ENCODE data around the gene ACTL8. TPM values are rescaled to one million over a fixed set of nuclear protein-coding genes. Genes with fewer than 3 reads are reported as not detected.

Gene ACTL8
- total RNA-seq, 1 experiment from 2014 or later, result 0.69 TPM

- Histone ChIP-seq H3K27me3 (ENCODE audit: insufficient read depth, low read length) (no peaks in the 10 kb centered on the region), H3K4me2 (ENCODE audit: low read length) (no peak overlapping the region), H3K27ac (ENCODE audit: low read depth, low read length) (no peak overlapping the region), H3K9me2 (ENCODE audit: insufficient read depth) (no peaks in the 10 kb centered on the region), H3K9me3 (ENCODE audit: control insufficient read depth in 1 of 2, insufficient read depth in 1 of 2, low read depth in 1 of 2, low read length in 2 of 2) (no peaks in the 10 kb centered on the region), H3K4me3 (replicated peaks in 1 of 2; ENCODE audit: low read depth in 1 of 2, low read length in 2 of 2) (no peak overlapping the region), H3K79me2 (ENCODE audit: insufficient read depth, low read length) (no peaks in the 10 kb centered on the region), H3K4me1 (ENCODE audit: control insufficient read depth in 1 of 2, insufficient read depth in 2 of 2, low read length in 2 of 2) (no peaks in the 10 kb centered on the region), H3K9ac (ENCODE audit: low read length) (no peak overlapping the region), H3K36me3 (ENCODE audit: control insufficient read depth in 1 of 2, insufficient read depth in 2 of 2, low read length in 2 of 2) (no peaks in the 10 kb centered on the region), H4K20me1 (ENCODE audit: insufficient read depth) (no peaks in the 10 kb centered on the region), H2AFZ (ENCODE audit: low read depth, low read length, poor library complexity, severe bottlenecking) (no peak overlapping the region)
- intact Hi-C loops (cut with micrococcal nuclease), result no loop called here
- ChIA-PET RAD21 (ENCODE audit: low non-redundant PET in 1 of 2, low total read pairs in 2 of 2, uncharacterized antibody in 2 of 2, unreplicated experiment in 2 of 2) (no interaction called here), POLR2A (no interaction called here), CTCF (no interaction called here)
- BruUV-seq (replicated peaks), result no TSS peak
- no peak for DNase-seq (ENCODE audit: low read depth, low spot score)
- TF ChIP-seq EZH2phosphoT487 (IDR thresholded peaks at IDR 0.05; ENCODE audit: borderline replicate concordance) (no peak), EGR1 (IDR thresholded peaks at IDR 0.05; ENCODE audit: low read depth) (no peak), ZNF274 (IDR thresholded peaks at IDR 0.05; ENCODE audit: low read depth, low read length) (no peak)
- no peak for ATAC-seq
Measured at GRCh38 chr1:17710889-17711576, 44.1 kb upstream of the ACTL8 start.

- Histone ChIP-seq H2AFZ (ENCODE audit: low read depth, low read length, poor library complexity, severe bottlenecking) (no peak overlapping the region), H3K9me2 (ENCODE audit: insufficient read depth) (no peaks in the 10 kb centered on the region), H3K27me3 (ENCODE audit: insufficient read depth, low read length) (no peaks in the 10 kb centered on the region), H3K9ac (ENCODE audit: low read length) (no peak overlapping the region), H3K79me2 (ENCODE audit: insufficient read depth, low read length) (no peaks in the 10 kb centered on the region), H3K4me3 (replicated peaks in 1 of 2; ENCODE audit: low read depth in 1 of 2, low read length in 2 of 2) (no peak overlapping the region), H3K36me3 (ENCODE audit: control insufficient read depth in 1 of 2, insufficient read depth in 2 of 2, low read length in 2 of 2) (no peaks in the 10 kb centered on the region), H3K4me2 (ENCODE audit: low read length) (no peak overlapping the region), H3K9me3 (ENCODE audit: control insufficient read depth in 1 of 2, insufficient read depth in 1 of 2, low read depth in 1 of 2, low read length in 2 of 2) (no peaks in the 10 kb centered on the region), H3K4me1 (ENCODE audit: control insufficient read depth in 1 of 2, insufficient read depth in 2 of 2, low read length in 2 of 2) (no peaks in the 10 kb centered on the region), H4K20me1 (ENCODE audit: insufficient read depth) (no peaks in the 10 kb centered on the region), H3K27ac (ENCODE audit: low read depth, low read length) (no peak overlapping the region)
- POLR2A ChIA-PET, result no interaction called here
- CTCF ChIA-PET, result no interaction called here
- DNase-seq (ENCODE audit: low read depth, low spot score) (no peak), ATAC-seq (no peak)
- TF ChIP-seq EZH2 (IDR thresholded peaks at IDR 0.05) (no peak), REST (IDR thresholded peaks at IDR 0.05; ENCODE audit: low read depth) (no peak), POLR2AphosphoS5 (IDR thresholded peaks at IDR 0.05; ENCODE audit: low read depth, low read length) (no peak), EZH2phosphoT487 (IDR thresholded peaks at IDR 0.05; ENCODE audit: borderline replicate concordance) (no peak), JUND (IDR thresholded peaks at IDR 0.05) (no peak), TCF7L2 (IDR thresholded peaks at IDR 0.05; ENCODE audit: borderline replicate concordance, extremely low read depth, insufficient read depth, insufficient read length) (no peak), FOSL1 (IDR thresholded peaks at IDR 0.05; ENCODE audit: low read depth) (no peak)
- TF ChIP-seq, protein P1, sequence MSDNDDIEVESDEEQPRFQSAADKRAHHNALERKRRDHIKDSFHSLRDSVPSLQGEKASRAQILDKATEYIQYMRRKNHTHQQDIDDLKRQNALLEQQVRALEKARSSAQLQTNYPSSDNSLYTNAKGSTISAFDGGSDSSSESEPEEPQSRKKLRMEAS (IDR thresholded peaks at IDR 0.05), result no peak
- RAD21 ChIA-PET (ENCODE audit: low non-redundant PET in 1 of 2, low total read pairs in 2 of 2, uncharacterized antibody in 2 of 2, unreplicated experiment in 2 of 2), result no interaction called here
- no TSS peak for BruUV-seq (replicated peaks)
- intact Hi-C loops (cut with micrococcal nuclease), result no loop called here
Measured at GRCh38 chr1:17711577-17711910, 43.6 kb upstream of the ACTL8 start.
